HG03521 (cell line): Measurements from ENCODE around the gene NFKBIA.
"Not testable (repeated sequence)": the region's sequence is repeated elsewhere in the genome, so short reads cannot be mapped to it uniquely, and the experiment has no call there.

Source experiments
- ATAC-seq: cut with Tn5 transposase; IDR thresholded peaks from one replicate; pipeline ENCODE4 v1.9.1; 2021; ENCODE audit warnings: mild to moderate bottlenecking, moderate library complexity; ENCODE audit not compliant: unreplicated experiment

Gene NFKBIA

GRCh38 chr14:35392103-35392502 is 12.4 kb downstream of the NFKBIA start:
- no peak for ATAC-seq

- ATAC-seq = no peak
These were observed 13.2 kb downstream of the NFKBIA start for GRCh38 chr14:35391388-35391710.

- ATAC-seq = no peak
These were observed 13.8 kb downstream of the NFKBIA start for GRCh38 chr14:35390577-35391387.

GRCh38 chr14:35389315-35389667 is 15.3 kb downstream of the NFKBIA start:
- no peak for ATAC-seq

GRCh38 chr14:35388656-35389314 is 15.8 kb downstream of the NFKBIA start:
- ATAC-seq = no peak

- no peak for ATAC-seq
These were observed 16.6 kb downstream of the NFKBIA start for GRCh38 chr14:35387713-35388579.

- ATAC-seq = no peak
These were observed 17.3 kb downstream of the NFKBIA start for GRCh38 chr14:35387219-35387618.

GRCh38 chr14:35386673-35387125 is 17.9 kb downstream of the NFKBIA start:
- no peak for ATAC-seq

- ATAC-seq = no peak
These were observed 19.3 kb downstream of the NFKBIA start for GRCh38 chr14:35385042-35385839.

- ATAC-seq = no peak
These were observed 20.0 kb downstream of the NFKBIA start for GRCh38 chr14:35384455-35385041.

GRCh38 chr14:35383569-35384454 is 20.7 kb downstream of the NFKBIA start:
- ATAC-seq = no peak

- ATAC-seq = no peak
These were observed 23.8 kb downstream of the NFKBIA start for GRCh38 chr14:35380794-35381193.

- ATAC-seq = not testable (repeated sequence)
These were observed 25.2 kb downstream of the NFKBIA start for GRCh38 chr14:35379234-35379933.

GRCh38 chr14:35378425-35379233 is 25.9 kb downstream of the NFKBIA start:
- ATAC-seq = no peak

GRCh38 chr14:35375558-35376025 is 29.0 kb downstream of the NFKBIA start:
- no peak for ATAC-seq

- ATAC-seq = no peak
These were observed 30.3 kb downstream of the NFKBIA start for GRCh38 chr14:35374263-35374712.

GRCh38 chr14:35373208-35373607 is 31.3 kb downstream of the NFKBIA start:
- not testable (repeated sequence) for ATAC-seq

GRCh38 chr14:35370969-35371368 is 33.6 kb downstream of the NFKBIA start:
- no peak for ATAC-seq
